Measurements from ENCODE around the gene ZNF438. TPM values are rescaled to one million over a fixed set of nuclear protein-coding genes. Genes with fewer than 3 reads are reported as not detected.

ZNF438 gene
- total RNA-seq, 1 donor from 2014 or later = 1.7 TPM

DNA sequence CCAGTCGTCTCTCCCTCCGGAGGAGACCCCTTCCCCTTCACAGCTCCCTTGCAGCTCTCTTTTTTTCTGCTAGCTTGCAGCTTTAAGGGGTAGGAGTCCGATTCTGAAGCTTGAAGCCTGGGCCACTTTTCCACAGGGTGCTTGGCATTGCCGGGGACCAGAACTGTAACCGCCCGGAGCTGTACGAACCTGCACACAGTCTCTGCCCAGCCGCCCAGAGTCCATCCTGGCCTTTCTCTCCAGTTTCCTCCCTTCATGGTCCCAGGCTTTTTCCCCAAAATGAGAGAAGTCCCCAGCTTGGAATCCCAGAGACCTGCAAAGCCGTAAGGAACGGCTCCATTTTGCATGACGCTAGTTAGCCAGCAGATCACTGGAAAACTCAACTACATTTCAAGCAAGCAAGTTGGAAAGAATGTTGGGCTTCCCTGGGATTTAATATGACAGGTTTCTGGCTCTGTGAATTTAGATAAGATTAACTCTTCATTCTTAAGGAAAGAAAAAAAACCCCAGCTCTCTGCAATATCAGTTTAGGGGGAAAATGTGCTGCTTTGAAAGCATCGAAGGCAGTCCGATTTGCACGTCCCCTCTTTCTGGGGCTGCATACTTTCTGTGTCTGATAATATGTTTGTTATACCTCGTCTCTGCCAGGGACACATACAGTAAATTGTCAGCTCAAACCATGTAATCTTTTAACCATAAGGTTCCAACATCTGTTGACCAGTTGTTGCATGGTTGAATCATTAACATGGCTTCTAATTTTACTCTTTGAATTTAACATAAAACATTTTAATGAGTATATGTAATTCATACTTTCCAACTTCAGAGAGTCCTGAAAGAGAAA, 212.1 kb downstream of the ZNF438 start:
- H3K27ac ChIP-seq = peak overlapping the region; percentile 90 to 94
- no peaks in the 10 kb centered on the region for H3K9me3 ChIP-seq
- no peaks in the 10 kb centered on the region for H3K36me3 ChIP-seq
- no peak for DNase-seq (ENCODE audit: low spot score in 2 of 2)
- intact Hi-C loops (cut with DNase I) = loop anchor here (1.0 to 5.0 kb wide), 4 partner anchors 35 to 213 kb away; no protein-coding TSS in a partner anchor
- TF ChIP-seq, protein P1, sequence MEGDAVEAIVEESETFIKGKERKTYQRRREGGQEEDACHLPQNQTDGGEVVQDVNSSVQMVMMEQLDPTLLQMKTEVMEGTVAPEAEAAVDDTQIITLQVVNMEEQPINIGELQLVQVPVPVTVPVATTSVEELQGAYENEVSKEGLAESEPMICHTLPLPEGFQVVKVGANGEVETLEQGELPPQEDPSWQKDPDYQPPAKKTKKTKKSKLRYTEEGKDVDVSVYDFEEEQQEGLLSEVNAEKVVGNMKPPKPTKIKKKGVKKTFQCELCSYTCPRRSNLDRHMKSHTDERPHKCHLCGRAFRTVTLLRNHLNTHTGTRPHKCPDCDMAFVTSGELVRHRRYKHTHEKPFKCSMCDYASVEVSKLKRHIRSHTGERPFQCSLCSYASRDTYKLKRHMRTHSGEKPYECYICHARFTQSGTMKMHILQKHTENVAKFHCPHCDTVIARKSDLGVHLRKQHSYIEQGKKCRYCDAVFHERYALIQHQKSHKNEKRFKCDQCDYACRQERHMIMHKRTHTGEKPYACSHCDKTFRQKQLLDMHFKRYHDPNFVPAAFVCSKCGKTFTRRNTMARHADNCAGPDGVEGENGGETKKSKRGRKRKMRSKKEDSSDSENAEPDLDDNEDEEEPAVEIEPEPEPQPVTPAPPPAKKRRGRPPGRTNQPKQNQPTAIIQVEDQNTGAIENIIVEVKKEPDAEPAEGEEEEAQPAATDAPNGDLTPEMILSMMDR (IDR thresholded peaks at IDR 0.05) = no peak
- H3K4me3 ChIP-seq = peak overlapping the region; percentile 39 to 67
- H3K4me1 ChIP-seq = peaks cover 6 to 37% of the 10 kb centered on the region in 2 donors
- no peaks in the 10 kb centered on the region for H3K27me3 ChIP-seq

DNA sequence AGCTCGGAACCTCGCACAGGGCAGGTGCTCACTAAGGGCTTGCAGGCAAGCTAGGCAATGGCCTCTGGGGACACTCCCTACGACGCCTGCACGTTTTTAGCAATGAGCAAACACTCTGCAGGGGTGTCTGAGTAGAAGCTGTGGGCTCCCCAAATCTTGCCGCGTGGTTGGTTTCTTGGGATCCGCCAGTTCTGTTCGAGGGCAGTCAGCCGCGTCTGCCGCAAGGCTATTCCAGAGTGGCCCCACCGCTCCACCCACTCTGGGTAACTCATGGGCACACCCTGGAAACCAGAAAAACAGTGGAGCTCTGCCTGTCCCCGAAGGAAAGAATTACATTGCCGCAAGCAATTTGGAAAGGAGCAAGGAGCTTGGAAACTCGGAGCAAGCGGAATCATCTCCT, 212.8 kb downstream of the ZNF438 start:
- H3K27ac ChIP-seq = peak overlapping the region; percentile 90 to 94
- H3K36me3 ChIP-seq = no peaks in the 10 kb centered on the region
- no peaks in the 10 kb centered on the region for H3K9me3 ChIP-seq
- H3K27me3 ChIP-seq = no peaks in the 10 kb centered on the region
- peaks cover 6 to 42% of the 10 kb centered on the region in 2 donors for H3K4me1 ChIP-seq
- DNase-seq (ENCODE audit: low spot score in 2 of 2) = peak; percentile 25 to 85
- TF ChIP-seq, protein P1 (IDR thresholded peaks at IDR 0.05) = no peak
- intact Hi-C loops (cut with DNase I) = loop anchor here (5.0 kb wide), 1 partner anchor 168 kb away; no protein-coding TSS in a partner anchor
- peak overlapping the region; percentile 39 to 67 for H3K4me3 ChIP-seq

DNA sequence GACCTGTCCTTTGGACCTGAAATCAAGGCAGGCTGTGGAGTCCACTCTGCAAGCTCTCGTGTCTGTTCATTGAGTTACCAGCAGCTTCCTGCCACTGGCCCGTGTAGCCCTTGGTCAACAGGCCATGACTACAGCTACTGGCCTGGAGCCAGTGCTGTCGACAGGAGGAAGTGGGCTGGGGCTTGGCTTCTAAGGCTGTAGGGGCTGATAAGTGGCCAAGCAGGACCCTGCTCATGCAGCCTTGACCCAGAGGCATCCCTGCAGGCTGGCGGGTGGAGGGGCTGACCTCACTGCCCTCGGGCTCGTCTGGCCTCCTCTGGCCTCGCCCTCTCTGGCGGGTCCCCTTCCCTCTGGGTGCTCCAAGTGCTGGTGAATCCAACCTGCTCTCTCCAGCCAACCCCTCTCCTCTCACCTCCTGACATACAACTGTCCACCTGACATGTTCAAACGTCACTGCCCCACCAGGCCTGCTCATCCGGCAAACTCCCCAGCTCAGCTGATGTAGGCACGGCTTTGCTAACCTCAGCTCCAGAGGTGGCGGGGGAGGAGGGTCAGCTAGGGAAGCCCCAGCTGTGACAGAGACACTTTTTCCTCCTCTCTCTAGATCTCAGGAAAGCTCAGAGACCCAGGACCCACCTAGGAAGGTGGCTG, 213.5 kb downstream of the ZNF438 start:
- Histone ChIP-seq H3K9me3 (no peaks in the 10 kb centered on the region), H3K27me3 (no peaks in the 10 kb centered on the region), H3K27ac (peak overlapping the region; percentile 90 to 94), H3K4me3 (peak overlapping the region in 1 of 2 donors; percentile 67), H3K36me3 (no peaks in the 10 kb centered on the region), H3K4me1 (peaks cover 6 to 45% of the 10 kb centered on the region in 2 donors)
- DNase-seq (ENCODE audit: low spot score in 2 of 2) = peak; percentile 43 to 87
- TF ChIP-seq, protein P1 (IDR thresholded peaks at IDR 0.05) = no peak
- intact Hi-C loops (cut with DNase I) = loop anchor here (5.0 kb wide), 1 partner anchor 169 kb away; no protein-coding TSS in a partner anchor

DNA sequence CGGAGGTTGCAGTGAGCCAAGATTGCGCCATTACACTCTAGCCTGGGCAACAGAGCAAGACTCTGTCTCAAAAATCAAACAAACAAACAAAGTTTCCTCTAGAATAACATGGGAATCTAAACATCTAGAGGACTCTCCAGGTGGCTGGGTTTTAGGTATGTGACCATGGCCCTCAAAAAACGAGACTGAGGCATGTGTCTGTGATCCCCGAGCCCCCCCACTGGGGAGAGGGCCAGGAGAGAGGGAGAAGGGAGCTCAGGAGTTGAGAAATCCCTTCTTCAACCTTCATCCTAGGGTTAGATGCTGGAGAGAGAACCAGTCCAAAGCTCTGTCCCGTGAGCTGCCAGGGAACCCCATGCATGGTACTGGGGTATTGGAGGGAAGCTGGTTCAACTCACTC, 214.1 kb downstream of the ZNF438 start:
- DNase-seq (ENCODE audit: low spot score in 2 of 2) = no peak
- H3K4me1 ChIP-seq = peaks cover 6 to 45% of the 10 kb centered on the region in 2 donors
- H3K27ac ChIP-seq = peak overlapping the region; percentile 90 to 94
- H3K27me3 ChIP-seq = no peaks in the 10 kb centered on the region
- H3K4me3 ChIP-seq = no peak overlapping the region
- intact Hi-C loops (cut with DNase I) = loop anchor here (5.0 kb wide), 1 partner anchor 170 kb away; no protein-coding TSS in a partner anchor
- TF ChIP-seq, protein P1 (IDR thresholded peaks at IDR 0.05) = no peak
- H3K9me3 ChIP-seq = no peaks in the 10 kb centered on the region
- H3K36me3 ChIP-seq = no peaks in the 10 kb centered on the region

DNA sequence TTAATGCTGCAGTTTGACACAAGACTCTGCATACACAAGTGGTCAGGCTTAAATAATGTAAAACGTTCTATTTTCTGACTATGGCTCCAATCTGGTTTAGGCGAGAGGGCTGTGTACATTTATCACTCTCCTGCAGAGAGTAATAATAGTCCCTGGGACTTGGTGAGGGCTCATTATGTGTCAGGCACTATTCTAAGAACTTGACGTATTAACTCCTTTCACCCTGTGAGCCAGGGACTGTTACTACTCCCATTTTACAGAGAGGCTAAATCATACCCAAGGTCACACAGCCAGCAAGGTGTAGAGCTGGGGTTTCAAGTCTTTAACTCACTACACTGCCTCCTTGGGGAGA, 214.9 kb downstream of the ZNF438 start:
- intact Hi-C loops (cut with DNase I) = loop anchor here (5.0 kb wide), 1 partner anchor 171 kb away; no protein-coding TSS in a partner anchor
- TF ChIP-seq, protein P1 (IDR thresholded peaks at IDR 0.05) = no peak
- Histone ChIP-seq H3K27me3 (no peaks in the 10 kb centered on the region), H3K27ac (peak overlapping the region; percentile 90 to 94), H3K4me3 (no peak overlapping the region), H3K36me3 (no peaks in the 10 kb centered on the region), H3K9me3 (no peaks in the 10 kb centered on the region), H3K4me1 (peaks cover 10 to 52% of the 10 kb centered on the region in 2 donors)
- no peak for DNase-seq (ENCODE audit: low spot score in 2 of 2)

Data from ascending aorta (tissue), 2 donors.